ENCODE results near the gene RNF187. TPM values are rescaled to one million over a fixed set of nuclear protein-coding genes. Genes with fewer than 3 reads are reported as not detected.

RNF187 gene
- total and polyA plus RNA-seq, 10 of the 15 experiments (the other 5 are each of a cell fraction or from before 2014, with no cell fraction given): 2.6 to 116 (median 29.5) TPM

DNA sequence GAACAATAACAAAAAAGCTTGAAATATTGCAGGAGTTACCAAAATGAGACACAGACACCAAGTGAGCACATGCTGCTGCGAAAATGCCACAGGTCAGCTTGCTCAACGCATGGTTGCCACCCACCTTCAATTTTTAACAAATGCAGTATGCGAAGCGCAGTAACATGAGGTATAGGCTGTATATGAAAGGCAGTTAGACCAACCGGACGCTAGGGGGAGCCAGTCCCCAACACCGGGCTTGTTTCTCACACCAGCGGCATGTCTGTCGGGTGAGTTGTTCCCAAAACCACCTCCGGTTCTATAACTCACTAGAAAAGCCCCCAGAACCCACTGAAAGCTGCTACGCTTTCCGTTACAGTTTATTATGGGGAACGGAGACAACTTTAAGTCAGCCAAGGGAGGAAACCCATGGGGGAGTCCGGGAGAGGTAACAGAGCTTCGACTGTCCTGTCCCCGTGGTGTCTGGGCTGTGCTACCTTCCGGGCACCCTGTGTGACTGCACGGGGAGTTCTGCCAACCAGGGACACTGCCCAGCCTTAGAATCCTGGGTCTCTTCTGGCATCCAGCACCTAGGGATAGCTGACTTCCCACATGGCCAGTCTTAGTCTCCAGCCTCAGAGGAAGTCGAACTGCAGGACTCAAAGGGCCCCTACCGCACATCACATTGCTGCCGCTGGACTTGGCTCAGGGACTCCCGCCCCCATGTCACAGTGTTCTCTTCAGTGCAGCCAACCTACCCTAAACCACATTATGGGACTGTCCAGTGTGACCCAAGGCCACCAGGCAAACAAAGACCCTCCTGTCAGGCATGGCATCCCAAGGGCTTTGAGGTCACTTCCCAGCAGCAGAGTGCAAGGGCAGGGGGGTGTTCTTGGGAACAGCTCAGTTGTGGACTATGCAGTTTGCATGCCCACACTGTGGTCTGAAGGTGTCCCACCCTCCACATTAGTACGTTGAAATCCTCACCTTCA is 14.0 kb downstream of the RNF187 start (continued):
- TF ChIP-seq, protein P1, sequence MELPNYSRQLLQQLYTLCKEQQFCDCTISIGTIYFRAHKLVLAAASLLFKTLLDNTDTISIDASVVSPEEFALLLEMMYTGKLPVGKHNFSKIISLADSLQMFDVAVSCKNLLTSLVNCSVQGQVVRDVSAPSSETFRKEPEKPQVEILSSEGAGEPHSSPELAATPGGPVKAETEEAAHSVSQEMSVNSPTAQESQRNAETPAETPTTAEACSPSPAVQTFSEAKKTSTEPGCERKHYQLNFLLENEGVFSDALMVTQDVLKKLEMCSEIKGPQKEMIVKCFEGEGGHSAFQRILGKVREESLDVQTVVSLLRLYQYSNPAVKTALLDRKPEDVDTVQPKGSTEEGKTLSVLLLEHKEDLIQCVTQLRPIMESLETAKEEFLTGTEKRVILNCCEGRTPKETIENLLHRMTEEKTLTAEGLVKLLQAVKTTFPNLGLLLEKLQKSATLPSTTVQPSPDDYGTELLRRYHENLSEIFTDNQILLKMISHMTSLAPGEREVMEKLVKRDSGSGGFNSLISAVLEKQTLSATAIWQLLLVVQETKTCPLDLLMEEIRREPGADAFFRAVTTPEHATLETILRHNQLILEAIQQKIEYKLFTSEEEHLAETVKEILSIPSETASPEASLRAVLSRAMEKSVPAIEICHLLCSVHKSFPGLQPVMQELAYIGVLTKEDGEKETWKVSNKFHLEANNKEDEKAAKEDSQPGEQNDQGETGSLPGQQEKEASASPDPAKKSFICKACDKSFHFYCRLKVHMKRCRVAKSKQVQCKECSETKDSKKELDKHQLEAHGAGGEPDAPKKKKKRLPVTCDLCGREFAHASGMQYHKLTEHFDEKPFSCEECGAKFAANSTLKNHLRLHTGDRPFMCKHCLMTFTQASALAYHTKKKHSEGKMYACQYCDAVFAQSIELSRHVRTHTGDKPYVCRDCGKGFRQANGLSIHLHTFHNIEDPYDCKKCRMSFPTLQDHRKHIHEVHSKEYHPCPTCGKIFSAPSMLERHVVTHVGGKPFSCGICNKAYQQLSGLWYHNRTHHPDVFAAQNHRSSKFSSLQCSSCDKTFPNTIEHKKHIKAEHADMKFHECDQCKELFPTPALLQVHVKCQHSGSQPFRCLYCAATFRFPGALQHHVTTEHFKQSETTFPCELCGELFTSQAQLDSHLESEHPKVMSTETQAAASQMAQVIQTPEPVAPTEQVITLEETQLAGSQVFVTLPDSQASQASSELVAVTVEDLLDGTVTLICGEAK (IDR thresholded peaks at IDR 0.05; ENCODE audit: borderline replicate concordance): peak; percentile 25; the same call in 1 of the 2 replicates
- TF ChIP-seq ESRRA (IDR thresholded peaks at IDR 0.05; ENCODE audit: low read length): no peak
- no peak for TF ChIP-seq SP1 (IDR thresholded peaks at IDR 0.05; ENCODE audit: low read depth, low read length)
- TF ChIP-seq CBX3 (IDR thresholded peaks at IDR 0.05; ENCODE audit: borderline replicate concordance, low read depth): no peak
- TF ChIP-seq, protein P2, sequence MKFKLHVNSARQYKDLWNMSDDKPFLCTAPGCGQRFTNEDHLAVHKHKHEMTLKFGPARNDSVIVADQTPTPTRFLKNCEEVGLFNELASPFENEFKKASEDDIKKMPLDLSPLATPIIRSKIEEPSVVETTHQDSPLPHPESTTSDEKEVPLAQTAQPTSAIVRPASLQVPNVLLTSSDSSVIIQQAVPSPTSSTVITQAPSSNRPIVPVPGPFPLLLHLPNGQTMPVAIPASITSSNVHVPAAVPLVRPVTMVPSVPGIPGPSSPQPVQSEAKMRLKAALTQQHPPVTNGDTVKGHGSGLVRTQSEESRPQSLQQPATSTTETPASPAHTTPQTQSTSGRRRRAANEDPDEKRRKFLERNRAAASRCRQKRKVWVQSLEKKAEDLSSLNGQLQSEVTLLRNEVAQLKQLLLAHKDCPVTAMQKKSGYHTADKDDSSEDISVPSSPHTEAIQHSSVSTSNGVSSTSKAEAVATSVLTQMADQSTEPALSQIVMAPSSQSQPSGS (IDR thresholded peaks at IDR 0.05; ENCODE audit: low read length): no peak
- TF ChIP-seq, protein P3, sequence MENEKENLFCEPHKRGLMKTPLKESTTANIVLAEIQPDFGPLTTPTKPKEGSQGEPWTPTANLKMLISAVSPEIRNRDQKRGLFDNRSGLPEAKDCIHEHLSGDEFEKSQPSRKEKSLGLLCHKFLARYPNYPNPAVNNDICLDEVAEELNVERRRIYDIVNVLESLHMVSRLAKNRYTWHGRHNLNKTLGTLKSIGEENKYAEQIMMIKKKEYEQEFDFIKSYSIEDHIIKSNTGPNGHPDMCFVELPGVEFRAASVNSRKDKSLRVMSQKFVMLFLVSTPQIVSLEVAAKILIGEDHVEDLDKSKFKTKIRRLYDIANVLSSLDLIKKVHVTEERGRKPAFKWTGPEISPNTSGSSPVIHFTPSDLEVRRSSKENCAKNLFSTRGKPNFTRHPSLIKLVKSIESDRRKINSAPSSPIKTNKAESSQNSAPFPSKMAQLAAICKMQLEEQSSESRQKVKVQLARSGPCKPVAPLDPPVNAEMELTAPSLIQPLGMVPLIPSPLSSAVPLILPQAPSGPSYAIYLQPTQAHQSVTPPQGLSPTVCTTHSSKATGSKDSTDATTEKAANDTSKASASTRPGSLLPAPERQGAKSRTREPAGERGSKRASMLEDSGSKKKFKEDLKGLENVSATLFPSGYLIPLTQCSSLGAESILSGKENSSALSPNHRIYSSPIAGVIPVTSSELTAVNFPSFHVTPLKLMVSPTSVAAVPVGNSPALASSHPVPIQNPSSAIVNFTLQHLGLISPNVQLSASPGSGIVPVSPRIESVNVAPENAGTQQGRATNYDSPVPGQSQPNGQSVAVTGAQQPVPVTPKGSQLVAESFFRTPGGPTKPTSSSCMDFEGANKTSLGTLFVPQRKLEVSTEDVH (IDR thresholded peaks at IDR 0.05; ENCODE audit: low read depth, partially characterized antibody): no peak
- peak; percentile 25; the same call in 1 of the 3 replicates for TF ChIP-seq POU2F2 (IDR thresholded peaks at IDR 0.05; ENCODE audit: borderline replicate concordance, low read depth, low read length)
- TF ChIP-seq, protein P4, sequence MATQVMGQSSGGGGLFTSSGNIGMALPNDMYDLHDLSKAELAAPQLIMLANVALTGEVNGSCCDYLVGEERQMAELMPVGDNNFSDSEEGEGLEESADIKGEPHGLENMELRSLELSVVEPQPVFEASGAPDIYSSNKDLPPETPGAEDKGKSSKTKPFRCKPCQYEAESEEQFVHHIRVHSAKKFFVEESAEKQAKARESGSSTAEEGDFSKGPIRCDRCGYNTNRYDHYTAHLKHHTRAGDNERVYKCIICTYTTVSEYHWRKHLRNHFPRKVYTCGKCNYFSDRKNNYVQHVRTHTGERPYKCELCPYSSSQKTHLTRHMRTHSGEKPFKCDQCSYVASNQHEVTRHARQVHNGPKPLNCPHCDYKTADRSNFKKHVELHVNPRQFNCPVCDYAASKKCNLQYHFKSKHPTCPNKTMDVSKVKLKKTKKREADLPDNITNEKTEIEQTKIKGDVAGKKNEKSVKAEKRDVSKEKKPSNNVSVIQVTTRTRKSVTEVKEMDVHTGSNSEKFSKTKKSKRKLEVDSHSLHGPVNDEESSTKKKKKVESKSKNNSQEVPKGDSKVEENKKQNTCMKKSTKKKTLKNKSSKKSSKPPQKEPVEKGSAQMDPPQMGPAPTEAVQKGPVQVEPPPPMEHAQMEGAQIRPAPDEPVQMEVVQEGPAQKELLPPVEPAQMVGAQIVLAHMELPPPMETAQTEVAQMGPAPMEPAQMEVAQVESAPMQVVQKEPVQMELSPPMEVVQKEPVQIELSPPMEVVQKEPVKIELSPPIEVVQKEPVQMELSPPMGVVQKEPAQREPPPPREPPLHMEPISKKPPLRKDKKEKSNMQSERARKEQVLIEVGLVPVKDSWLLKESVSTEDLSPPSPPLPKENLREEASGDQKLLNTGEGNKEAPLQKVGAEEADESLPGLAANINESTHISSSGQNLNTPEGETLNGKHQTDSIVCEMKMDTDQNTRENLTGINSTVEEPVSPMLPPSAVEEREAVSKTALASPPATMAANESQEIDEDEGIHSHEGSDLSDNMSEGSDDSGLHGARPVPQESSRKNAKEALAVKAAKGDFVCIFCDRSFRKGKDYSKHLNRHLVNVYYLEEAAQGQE (IDR thresholded peaks at IDR 0.05; ENCODE audit: low read depth, low read length): no peak
- no peak; the same call in 1 of the 2 replicates for TF ChIP-seq BACH1 (IDR thresholded peaks at IDR 0.05; ENCODE audit: borderline replicate concordance)
- TF ChIP-seq ZNF274 (IDR thresholded peaks at IDR 0.05; ENCODE audit: insufficient read depth, insufficient read length): no peak
- no peak for TF ChIP-seq BMI1 (IDR thresholded peaks at IDR 0.05; ENCODE audit: borderline replicate concordance)
